Activated T-helper 1 cell treated with Interleukin-2 at 50 U/mL for 16 hours (primary cell): Measurements from ENCODE around the gene ESRRA.
"Not testable (repeated sequence)": the region's sequence is repeated elsewhere in the genome, so short reads cannot be mapped to it uniquely, and the experiment has no call there.

ENCODE experiments used
- DNase-seq: peaks from one replicate; pipeline ENCODE4 v3.0.0-alpha.2; 2020; ENCODE audit warnings: low read depth

ESRRA gene

DNA sequence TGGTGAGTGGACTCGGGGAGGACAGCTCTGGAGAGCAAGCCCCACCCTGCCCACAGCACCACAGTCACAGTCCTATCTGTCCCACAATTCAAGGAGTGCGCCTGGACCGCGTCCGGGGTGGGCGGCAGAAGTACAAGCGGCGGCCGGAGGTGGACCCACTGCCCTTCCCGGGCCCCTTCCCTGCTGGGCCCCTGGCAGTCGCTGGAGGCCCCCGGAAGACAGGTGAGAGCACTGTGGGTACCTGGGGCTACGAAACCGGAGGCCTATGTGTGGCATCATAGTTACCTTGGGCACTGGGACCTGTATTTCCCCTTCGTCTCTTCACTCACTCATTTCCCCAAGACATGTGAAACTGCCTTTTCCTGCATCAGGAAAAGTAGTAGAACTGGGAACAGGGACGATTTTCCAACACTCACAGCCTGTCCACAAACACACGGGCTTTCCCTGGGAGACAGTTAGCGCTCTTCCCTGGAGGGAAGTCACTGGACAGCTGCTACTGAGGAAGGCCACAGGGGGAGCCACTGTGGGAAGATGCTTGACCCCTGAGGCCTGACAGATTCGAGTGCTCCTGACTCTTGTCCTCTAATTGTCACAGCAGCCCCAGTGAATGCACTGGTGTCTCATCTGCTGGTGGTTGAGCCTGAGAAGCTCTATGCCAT is 9.0 kb downstream of the ESRRA start:
- DNase-seq, result no peak

DNA sequence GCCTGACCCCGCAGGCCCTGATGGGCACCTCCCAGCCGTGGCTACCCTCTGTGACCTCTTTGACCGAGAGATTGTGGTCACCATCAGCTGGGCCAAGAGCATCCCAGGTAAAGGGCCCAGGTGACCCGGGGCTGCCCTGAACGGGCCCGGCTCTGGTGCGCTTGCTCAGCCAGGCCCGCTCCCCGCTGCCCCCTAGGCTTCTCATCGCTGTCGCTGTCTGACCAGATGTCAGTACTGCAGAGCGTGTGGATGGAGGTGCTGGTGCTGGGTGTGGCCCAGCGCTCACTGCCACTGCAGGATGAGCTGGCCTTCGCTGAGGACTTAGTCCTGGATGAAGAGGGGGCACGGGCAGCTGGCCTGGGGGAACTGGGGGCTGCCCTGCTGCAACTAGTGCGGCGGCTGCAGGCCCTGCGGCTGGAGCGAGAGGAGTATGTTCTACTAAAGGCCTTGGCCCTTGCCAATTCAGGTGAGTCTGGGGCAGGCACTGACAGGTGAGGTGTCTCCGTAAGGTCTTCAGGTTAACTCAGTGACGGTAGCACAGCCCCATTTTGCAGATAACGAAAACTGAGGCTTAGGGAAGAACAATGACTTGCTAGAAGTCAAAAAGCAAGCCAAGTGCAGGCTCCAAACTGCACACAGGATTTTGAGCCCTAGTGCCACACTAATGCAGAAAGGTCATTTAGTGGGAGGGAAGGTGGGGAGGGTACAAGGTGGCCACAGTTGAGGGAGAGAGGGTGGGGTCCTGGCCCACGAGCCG is 9.7 kb downstream of the ESRRA start:
- no peak for DNase-seq

DNA sequence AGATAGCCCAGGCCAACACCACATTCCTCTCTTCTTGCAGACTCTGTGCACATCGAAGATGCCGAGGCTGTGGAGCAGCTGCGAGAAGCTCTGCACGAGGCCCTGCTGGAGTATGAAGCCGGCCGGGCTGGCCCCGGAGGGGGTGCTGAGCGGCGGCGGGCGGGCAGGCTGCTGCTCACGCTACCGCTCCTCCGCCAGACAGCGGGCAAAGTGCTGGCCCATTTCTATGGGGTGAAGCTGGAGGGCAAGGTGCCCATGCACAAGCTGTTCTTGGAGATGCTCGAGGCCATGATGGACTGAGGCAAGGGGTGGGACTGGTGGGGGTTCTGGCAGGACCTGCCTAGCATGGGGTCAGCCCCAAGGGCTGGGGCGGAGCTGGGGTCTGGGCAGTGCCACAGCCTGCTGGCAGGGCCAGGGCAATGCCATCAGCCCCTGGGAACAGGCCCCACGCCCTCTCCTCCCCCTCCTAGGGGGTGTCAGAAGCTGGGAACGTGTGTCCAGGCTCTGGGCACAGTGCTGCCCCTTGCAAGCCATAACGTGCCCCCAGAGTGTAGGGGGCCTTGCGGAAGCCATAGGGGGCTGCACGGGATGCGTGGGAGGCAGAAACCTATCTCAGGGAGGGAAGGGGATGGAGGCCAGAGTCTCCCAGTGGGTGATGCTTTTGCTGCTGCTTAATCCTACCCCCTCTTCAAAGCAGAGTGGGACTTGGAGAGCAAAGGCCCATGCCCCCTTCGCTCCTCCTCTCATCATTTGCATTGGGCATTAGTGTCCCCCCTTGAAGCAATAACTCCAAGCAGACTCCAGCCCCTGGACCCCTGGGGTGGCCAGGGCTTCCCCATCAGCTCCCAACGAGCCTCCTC is 10.6 kb downstream of the ESRRA start:
- not testable (repeated sequence) for DNase-seq

DNA sequence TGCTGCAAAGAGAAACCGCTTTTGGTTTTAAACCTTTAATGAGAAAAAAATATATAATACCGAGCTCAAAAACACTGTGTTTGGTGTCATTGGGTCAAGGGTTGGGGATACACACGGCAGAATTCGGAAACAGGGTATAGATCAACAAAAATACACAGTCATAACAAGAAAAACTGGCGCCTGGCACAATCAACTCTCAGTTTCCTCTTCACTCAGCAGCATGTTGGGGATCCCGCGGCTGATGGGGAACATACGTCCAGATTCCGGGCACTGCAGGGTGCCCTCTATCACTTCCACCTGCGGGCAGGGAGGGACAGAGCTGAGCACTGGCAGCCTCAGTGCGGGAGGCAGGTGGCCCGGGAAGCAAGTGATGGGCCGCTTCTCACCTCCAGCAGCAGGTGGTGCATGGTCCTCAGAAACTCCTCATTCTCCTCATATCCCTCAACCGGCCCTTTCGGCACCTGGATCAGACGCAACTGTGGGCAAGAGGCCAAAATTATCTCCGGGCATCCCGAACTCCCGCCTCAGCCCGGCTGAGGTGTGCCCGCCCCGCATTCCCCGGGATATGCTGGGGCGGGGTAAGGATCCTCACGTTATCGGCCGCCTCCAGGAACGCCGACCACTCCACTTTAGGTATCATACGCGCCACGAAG is 11.5 kb downstream of the ESRRA start:
- DNase-seq, result no peak

DNA sequence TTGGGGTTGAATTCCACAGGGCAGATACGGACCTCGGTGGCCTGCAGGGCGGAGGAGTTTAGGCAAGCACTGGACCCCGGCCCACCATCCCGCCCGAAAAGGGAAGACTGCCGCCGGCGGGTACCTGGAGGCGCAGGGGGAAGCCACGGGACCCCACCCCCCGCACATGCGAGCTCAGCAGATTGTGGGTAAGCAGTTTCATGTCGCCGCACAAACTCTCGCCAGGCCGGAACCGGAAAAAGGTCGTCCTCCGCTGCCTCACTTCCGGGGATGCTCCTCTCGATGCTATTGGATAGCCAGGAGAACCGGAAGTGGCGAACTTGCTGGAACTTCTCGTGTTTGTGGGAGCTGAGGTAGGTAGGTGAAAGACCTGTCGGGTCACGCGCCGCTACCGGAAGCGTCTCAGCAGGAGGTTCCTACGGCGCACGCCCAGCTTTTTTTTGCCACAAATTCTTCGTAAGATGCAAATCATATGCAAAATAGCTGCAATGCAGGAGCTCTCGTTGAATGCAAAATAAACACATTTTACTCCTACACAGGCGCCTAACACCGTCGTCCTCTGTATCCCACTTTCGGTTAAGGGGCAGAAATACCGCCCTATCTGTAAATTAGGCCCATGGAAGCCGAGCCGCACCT is 12.1 kb downstream of the ESRRA start, which contains the start of gene TRMT112:
TSS of gene TRMT112 (minus strand) at position 235 of the 636 bp plus-strand sequence. CDS start at position 202, 33 bp downstream.
- peak; percentile 93 for DNase-seq

DNA sequence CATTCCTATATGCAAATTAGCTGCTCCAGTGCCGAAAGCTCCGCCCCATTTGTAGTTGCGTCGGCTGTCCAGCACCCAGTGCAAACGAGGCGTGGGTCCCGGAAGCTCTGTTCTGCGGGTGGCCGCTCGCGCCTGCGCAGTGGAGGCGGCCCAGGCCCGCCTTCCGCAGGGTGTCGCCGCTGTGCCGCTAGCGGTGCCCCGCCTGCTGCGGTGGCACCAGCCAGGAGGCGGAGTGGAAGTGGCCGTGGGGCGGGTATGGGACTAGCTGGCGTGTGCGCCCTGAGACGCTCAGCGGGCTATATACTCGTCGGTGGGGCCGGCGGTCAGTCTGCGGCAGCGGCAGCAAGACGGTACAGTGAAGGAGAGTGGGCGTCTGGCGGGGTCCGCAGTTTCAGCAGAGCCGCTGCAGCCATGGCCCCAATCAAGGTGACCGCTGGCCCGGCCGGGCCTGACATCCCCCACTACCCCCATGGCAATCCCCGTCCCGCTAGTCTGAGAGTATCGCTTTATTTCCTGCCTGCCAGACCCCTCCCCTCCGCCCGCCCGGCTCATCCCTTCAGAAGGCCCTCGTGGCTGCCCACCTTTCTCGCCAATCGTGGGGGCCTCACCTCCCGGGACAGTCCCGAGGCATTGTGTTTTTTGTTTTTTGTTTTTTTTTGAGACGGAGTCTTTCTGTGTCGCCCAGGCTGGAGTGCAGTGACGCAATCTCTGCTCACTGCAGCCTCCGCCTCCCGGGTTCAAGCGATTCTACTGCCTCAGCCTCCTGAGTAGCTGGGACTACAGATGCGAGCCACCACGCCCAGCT is 12.8 kb downstream of the ESRRA start, which contains the start of gene PRDX5:
TSS of gene PRDX5 (plus strand) at position 161 of the 805 bp plus-strand sequence. CDS start at position 256, 95 bp downstream.
- peak; percentile 95 for DNase-seq

DNA sequence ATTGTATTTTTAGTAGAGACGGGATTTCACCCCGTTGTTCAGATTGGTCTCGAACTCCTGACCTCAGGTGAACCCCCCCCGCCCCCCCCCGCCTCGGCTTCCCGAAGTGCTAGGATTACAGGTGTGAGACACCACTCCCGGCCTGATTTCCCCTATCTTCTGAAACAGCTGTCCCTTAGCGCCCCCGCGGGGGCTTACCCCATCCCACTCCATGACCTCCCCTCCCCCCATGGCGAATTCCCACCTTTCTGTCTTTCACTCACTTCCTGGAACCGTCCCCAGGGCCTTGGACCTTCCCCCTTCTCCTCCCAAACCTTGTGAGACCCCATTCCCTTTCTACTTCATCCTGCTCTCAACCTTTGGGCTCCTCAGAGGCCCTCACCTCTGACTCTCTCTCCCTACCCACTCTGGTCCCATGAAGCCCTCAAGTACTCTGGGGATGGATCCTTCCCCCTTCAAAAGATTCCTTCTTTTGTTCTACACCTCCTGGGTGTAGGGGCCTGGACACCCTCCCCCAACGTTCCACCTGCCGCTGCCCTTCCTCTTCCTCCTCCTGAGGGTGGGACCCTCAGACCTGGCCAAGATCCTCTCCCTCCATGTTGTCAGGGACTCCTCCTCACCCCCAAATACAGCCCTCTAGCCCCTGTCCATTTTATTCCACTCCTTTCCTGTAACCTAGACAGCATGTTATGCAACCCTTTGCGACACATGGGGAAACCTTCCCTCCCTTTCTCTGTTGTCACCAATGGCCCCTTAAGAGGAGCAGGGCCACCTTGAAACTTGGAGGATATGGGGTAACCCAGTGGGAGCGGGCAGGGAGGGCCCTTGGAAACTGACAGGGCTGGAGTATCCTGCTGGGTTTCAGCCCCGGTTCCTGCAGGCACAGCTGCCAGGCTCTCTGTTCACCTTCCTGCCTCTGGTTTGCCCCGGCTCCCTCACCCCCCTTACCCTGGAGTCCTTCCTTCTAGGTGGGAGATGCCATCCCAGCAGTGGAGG is 13.7 kb downstream of the ESRRA start:
- DNase-seq, result no peak

DNA sequence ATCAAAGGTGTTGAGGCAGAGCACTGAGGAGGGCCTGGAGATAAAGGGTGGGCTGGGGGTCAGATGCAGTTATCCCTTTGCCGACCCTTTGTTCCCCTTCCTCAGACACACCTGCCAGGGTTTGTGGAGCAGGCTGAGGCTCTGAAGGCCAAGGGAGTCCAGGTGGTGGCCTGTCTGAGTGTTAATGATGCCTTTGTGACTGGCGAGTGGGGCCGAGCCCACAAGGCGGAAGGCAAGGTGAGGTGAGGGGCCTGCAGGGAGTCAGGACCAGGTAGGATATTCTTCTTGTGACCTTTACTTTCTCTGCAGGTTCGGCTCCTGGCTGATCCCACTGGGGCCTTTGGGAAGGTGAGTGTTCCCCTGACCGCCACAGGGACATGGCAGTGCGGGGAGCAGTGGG is 15.2 kb downstream of the ESRRA start:
- DNase-seq, result no peak

DNA sequence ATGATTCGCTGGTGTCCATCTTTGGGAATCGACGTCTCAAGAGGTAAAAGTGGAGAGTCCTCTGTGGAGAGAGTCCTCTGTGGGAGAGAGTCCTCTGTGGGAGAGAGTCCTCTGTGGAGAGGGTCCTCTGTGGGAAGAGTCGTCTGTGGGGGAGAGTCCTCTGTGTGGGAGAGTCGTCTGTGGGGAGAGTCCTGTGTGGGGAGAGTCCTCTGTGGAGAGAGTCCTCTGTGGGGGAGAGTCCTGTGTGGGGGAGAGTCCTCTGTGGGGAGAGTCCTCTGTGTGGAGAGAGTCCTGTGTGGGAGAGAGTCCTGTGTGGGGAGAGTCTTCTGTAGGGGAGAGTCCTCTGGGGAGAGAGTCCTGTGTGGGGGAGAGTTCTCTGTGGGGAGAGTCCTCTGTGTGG is 15.7 kb downstream of the ESRRA start:
- no peak for DNase-seq

DNA sequence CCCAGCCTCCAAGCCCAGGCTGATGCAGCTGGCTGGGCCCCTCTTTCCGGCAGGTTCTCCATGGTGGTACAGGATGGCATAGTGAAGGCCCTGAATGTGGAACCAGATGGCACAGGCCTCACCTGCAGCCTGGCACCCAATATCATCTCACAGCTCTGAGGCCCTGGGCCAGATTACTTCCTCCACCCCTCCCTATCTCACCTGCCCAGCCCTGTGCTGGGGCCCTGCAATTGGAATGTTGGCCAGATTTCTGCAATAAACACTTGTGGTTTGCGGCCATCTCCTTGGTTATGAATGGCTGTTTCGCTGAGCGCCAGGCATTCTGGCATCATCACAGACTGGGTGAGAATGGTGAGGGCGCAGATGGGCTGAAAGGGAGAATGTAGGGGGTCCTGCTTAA is 16.2 kb downstream of the ESRRA start:
- DNase-seq, result no peak

DNA sequence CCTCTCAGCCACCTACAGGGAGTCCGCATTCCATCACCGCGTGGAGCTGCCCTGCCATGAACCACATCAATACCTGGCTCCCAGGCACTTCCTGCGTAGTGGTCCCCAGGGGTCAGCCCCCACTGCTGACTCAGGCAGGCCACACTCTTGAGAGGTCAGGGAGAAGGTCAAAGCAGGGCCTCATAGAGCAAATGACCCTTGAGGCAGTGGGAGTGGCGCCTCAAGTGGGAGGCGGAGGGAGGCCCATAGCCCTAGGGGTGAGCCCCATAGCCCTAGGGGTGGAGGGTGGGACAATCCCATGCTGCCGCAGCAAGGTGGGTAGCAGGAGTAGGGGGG is 17.6 kb downstream of the ESRRA start:
- no peak for DNase-seq

DNA sequence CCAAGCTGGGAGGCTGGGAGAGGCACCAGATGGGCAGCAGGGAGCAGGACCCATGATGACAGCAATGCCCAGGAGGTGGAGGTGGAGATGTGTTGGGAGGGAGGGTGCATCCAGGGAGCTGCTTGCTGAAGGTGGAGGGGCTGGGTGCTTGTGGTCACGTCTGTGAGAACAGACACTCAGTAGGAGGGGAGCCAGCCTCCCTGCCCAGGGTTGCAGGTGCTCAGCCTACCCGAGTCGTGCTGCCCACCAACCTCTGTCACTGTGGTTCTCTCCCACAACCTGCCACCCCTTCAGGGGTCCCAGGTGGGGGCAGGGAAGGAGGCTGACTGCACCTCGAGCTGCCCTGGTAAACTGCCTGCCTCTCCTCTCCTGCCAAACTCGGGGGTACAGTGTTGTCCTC is 18.0 kb downstream of the ESRRA start:
- DNase-seq, result no peak

DNA sequence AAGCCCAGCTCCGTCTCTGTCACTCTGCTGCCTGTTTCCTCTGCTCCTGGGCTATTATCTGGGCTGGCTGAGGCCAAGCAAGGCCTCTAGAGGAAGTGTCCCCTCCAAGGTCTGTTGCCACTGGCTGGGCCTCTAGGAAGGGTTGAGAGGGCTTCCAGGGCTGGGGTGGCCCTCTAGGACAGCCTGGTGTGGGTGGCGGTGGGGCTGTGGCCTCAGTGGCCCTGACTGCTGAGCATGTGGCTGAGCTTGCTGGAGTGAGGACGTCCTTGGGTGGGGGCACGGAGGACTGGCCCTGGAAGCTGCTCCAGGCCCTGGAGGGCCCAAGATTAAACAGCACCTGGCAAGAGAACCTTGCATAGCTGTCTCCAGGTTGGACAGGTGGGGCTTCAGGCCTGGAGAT is 18.7 kb downstream of the ESRRA start:
- DNase-seq, result not testable (repeated sequence)

DNA sequence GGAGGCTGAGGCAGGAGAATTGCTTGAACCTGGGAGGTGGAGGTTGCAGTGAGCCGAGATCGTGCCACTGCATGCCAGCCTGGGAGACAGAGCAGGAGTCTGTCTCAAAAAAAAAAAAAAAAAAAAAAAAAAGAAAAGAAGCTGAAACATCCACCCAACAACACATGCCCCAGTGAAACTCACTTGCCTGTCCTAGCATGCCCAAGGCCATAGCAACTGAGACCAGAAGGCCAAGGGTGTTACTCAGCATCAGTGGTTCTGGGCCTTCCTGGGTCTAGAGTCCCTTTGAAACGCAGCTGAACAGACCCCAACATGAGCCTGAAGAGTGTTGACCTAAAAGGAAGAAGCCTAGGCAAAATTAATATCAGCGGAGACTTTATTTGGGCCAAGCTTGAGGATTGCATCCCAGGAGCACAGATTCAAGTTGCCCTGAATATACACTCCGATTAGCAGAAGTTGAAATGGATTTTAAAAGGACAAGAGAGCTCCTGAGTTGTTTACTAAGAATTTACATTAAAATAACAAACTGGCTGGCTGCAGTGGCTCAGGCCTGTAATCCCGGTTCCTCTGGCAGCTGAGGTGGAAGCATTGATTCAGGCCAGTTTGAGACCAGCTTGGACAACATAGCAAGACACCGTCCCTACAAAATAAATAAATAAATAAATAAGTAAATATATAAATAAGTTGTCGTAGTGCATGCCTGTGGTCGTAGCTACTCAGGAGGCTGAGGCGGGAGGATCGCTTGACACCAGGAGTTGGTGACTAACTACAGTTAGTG is 19.6 kb downstream of the ESRRA start:
- no peak for DNase-seq

DNA sequence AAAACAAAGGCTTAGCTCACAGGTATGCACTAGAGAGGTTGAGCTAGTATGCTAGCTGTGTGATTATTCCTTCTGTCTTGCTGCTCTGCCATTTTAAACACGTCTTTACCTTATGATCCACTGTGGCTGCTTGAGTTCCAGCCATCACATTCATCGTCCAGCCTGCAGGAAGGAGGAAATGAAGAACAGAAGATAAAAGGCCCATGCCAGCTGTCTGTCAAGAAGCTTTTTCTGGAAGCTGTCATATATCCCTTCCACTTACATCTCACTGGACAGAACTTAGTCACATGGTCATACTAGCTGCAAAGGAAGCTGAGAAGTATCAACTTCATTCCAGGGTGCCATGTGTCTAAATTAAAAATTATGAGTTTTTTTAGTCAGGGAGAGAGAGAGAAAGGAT is 22.1 kb downstream of the ESRRA start:
- no peak for DNase-seq

DNA sequence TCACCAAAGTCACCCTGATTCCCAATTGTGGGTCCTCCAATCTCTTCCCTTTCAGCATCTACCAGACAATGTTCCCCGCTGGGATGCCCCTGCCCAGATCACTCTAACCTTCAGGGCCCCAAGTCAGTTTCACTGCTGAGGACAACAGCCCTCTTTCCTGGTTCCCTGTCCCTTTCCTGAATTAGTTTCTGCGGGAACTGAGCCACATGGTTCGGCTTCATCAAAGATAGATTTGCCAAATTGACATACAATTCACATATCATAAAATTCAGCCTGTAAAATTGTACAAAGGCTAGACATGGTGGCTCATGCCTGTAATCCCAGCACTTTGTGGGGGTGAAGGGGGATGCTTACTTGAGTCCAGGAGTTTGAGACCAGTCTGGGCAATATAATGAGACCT is 22.7 kb downstream of the ESRRA start:
- no peak for DNase-seq

DNA sequence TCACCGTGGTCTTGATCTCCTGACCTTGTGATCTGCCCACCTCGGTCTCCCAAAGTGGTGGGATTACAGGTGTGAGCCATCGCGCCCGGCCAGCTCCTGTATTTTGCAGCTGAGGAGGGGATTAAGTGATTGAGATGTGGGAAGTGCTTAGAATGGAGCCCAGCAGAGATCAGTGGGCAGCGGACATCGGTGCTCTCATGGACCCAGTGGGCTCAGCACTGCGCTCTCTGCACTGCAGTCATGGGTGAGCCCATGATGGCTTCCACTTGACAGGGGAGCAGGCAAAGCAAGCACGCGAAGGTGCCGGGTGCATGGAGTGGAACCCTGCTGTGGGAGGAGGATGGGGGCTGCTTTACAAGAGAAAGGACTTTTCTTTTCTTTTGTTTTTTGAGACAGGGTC is 25.6 kb downstream of the ESRRA start:
- DNase-seq, result no peak

DNA sequence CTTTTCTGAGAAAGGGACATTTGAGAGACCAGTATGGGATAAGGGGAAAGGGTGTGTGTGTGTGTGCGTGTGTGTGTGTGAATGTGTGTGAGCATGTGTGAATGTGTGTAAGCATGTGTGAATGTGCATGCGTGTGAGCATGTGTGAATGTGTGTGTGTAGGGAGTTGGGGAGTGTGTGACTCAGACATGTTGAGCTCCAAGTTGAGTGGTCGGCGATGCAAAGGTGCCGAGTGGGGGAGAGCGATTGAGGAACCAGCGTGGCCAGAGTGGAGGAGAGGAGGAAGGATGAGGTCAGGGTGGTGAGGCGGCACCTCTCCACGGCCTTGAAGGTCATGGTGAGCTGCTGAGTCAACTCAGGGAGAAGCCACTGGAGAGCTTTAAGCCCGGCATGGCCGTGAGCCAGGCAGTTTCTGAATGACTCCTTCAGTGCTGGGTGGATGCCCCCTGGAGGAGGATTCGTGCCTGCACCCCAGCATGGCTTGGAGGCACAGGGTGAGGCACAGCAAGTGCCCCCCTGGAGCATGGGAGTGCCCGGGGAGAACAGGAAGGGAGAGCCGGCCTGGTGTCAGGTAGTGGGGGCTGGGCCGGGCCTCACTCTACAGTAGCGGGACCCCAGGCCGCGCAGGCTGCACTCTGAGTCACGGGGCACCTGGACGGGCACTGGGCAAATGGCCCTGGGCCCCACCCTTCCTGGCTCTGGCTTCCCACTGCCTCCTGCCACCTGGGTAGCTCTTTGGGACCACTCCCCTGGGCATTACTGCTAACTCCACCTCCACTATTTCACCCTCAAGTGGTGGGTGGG is 26.4 kb downstream of the ESRRA start:
- peak; percentile 41 for DNase-seq
